K562 (cell line): Measurements from ENCODE around the gene CHRNA10. TPM values are rescaled to one million over a fixed set of nuclear protein-coding genes. Genes with fewer than 3 reads are reported as not detected.

ENCODE experiments used
- KAT2B ChIP-seq: IDR thresholded peaks from one replicate; pipeline ENCODE4 v1.6.1; 2012; ENCODE audit warnings: low read depth, mild to moderate bottlenecking, control low read depth, inconsistent platforms, low read length, moderate library complexity
- NFYB ChIP-seq: IDR thresholded peaks from 2 replicates; pipeline ENCODE4 v1.6.1; 2011; ENCODE audit warnings: mild to moderate bottlenecking, moderate library complexity; ENCODE audit not compliant: insufficient read length; ENCODE audit errors: extremely low read depth
- NR2F6 ChIP-seq: fragments of 450-650 bp; formaldehyde crosslinking; IDR thresholded peaks from 2 replicates; pipeline ENCODE4 v1.4.0; 2020; ENCODE audit warnings: mild to moderate bottlenecking
- ZNF318 ChIP-seq, 2 experiments: fragments of 450-650 bp; IDR thresholded peaks; 2 replicates each; pipeline ENCODE4 v1.6.1; 2016; ENCODE audit warnings: mild to moderate bottlenecking in 2 of 2, borderline replicate concordance in 1 of 2, low read depth in 1 of 2, moderate library complexity in 1 of 2
- polyA plus RNA-seq, 8 experiments: library from polyadenylated mRNA; depleted of rRNA in 4 of 8; stranded (reverse) in 5 of 8; unstranded in 3 of 8; fragments of >200 nt; fragmentation: Nextera tagmentation in 2 of 8; fragmentation: Illumina TruSeq in 1 of 8; extraction: Ambion mirVana in 2 of 8; extraction: Trizol in 1 of 8; gene quantifications; 2 replicates each; pipeline versions ENCODE4 v1.2.1 to v1.2.3, GENCODE V29; 2011 to 2014; ENCODE audit warnings: inconsistent platforms in 1 of 8, missing spikeins in 1 of 8
- total RNA-seq, 7 experiments: library from RNA; depleted of rRNA in 6 of 7; stranded (reverse); fragments of >200 nt in 6 of 7; fragmentation: Illumina TruSeq in 2 of 7; extraction: Trizol in 2 of 7; gene quantifications; 2 replicates each; pipeline versions ENCODE4 v1.2.1 to v1.2.3, GENCODE V29; 2011 to 2021; ENCODE audit warnings: low replicate concordance in 1 of 7

CHRNA10 gene
- total and polyA plus RNA-seq, 9 of the 15 experiments (the other 6 are each of a cell fraction or from before 2014, with no cell fraction given), result 0.35 to 1.9 (median 0.81) TPM

GRCh38 chr11:3664032-3664630, 7.1 kb downstream of the CHRNA10 start (continued):
- no peak for TF ChIP-seq ZNF318 (IDR thresholded peaks at IDR 0.05; ENCODE audit: borderline replicate concordance in 1 of 2, low read depth in 1 of 2)
- TF ChIP-seq NR2F6 (CRISPR knock-in tag), result no peak
- TF ChIP-seq KAT2B, result no peak
- no peak for TF ChIP-seq NFYB
